ENCODE results near the gene NEB. TPM values are rescaled to one million over a fixed set of nuclear protein-coding genes. Genes with fewer than 3 reads are reported as not detected.

The NEB gene
- total and polyA plus RNA-seq, 9 donors = 673 to 1,381 (median 1,001) TPM

DNA sequence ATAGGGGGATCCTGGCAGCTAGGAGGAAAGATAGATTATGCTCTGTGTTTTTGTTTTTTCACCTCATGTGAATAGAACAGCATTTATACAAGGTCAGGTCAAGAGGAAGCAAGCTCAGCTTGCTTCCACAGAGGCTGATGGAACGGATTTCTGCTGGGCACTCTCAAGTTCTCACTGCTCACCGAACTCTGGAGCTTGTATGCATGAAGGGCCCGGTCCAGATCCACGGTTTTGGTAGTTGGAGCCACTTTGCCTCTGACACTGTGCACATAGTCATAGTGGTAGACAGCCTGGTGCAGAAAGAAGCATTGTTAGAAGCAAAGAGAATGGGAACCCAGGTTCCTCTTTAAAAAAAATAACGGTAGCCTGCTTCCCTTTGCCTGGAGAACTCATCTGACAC is 182.7 kb downstream of the NEB start:
- no peak for DNase-seq
- WGBS (ENCODE audit: insufficient coverage) = 64% methylated on average over 5 of the region's 5 CpGs
- Histone ChIP-seq H3K27me3 (ENCODE audit: control insufficient read depth, insufficient read depth, low read length) (no peaks in the 10 kb centered on the region), H3K9me3 (replicated peaks; ENCODE audit: control insufficient read depth, low read depth, low read length) (no peaks in the 10 kb centered on the region), H3K27ac (ENCODE audit: low read length) (no peak overlapping the region), H3K4me1 (ENCODE audit: control insufficient read depth, insufficient read depth, low read length) (no peaks in the 10 kb centered on the region), H3K36me3 (ENCODE audit: control insufficient read depth, insufficient read depth, low read length) (peaks cover 55% of the 10 kb centered on the region), H3K4me3 (ENCODE audit: low read length) (no peak overlapping the region)

DNA sequence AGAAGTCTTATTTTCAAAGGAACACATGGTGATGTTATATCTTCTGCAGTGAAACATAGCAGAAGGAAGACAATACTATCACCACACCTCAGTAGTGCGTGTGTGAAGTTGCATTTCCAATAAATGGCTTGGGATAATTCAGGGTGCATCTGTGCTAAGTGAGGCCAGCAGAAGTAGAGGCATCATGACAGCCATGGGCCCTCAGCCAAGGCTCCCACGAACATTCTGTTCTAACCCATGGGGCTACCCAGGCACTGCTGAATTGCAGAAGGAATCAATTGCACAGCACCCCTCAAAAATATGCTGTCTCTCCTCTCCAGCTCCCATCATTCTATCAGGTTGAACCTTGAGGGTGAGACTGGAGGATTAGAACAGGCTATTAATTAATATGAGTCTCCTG is 185.1 kb downstream of the NEB start:
- Histone ChIP-seq H3K4me1 (ENCODE audit: control insufficient read depth, insufficient read depth, low read length) (no peaks in the 10 kb centered on the region), H3K4me3 (ENCODE audit: low read length) (no peak overlapping the region), H3K36me3 (ENCODE audit: control insufficient read depth, insufficient read depth, low read length) (peaks cover 69% of the 10 kb centered on the region), H3K27ac (ENCODE audit: low read length) (no peak overlapping the region), H3K27me3 (ENCODE audit: control insufficient read depth, insufficient read depth, low read length) (no peaks in the 10 kb centered on the region), H3K9me3 (replicated peaks; ENCODE audit: control insufficient read depth, low read depth, low read length) (no peaks in the 10 kb centered on the region)
- no peak for DNase-seq
- WGBS (ENCODE audit: insufficient coverage) = no CpG with 5 or more reads among the region's 2 CpGs

- no peaks in the 10 kb centered on the region for H3K9me3 ChIP-seq (replicated peaks; ENCODE audit: control insufficient read depth, low read depth, low read length)
- H3K4me3 ChIP-seq (ENCODE audit: low read length) = no peak overlapping the region
- H3K27me3 ChIP-seq (ENCODE audit: control insufficient read depth, insufficient read depth, low read length) = no peaks in the 10 kb centered on the region
- H3K4me1 ChIP-seq (ENCODE audit: control insufficient read depth, insufficient read depth, low read length) = no peaks in the 10 kb centered on the region
- WGBS (ENCODE audit: insufficient coverage) = 56% methylated on average over 5 of the region's 5 CpGs
- peak; percentile 42 for DNase-seq
- no peak overlapping the region for H3K27ac ChIP-seq (ENCODE audit: low read length)
- H3K36me3 ChIP-seq (ENCODE audit: control insufficient read depth, insufficient read depth, low read length) = peaks cover 64% of the 10 kb centered on the region
These were observed 189.8 kb downstream of the NEB start for GRCh38 chr2:151544449-151544848.

- Histone ChIP-seq H3K4me1 (ENCODE audit: control insufficient read depth, insufficient read depth, low read length) (no peaks in the 10 kb centered on the region), H3K9me3 (replicated peaks; ENCODE audit: control insufficient read depth, low read depth, low read length) (no peaks in the 10 kb centered on the region), H3K27me3 (ENCODE audit: control insufficient read depth, insufficient read depth, low read length) (no peaks in the 10 kb centered on the region), H3K27ac (ENCODE audit: low read length) (no peak overlapping the region), H3K4me3 (ENCODE audit: low read length) (no peak overlapping the region), H3K36me3 (ENCODE audit: control insufficient read depth, insufficient read depth, low read length) (peaks cover 61% of the 10 kb centered on the region)
- WGBS (ENCODE audit: insufficient coverage) = 59% methylated on average over 2 of the region's 3 CpGs
- DNase-seq = peak; percentile 76
These were observed 190.4 kb downstream of the NEB start for GRCh38 chr2:151543876-151544275.

- Histone ChIP-seq H3K27ac (ENCODE audit: low read length) (no peak overlapping the region), H3K27me3 (ENCODE audit: control insufficient read depth, insufficient read depth, low read length) (no peaks in the 10 kb centered on the region), H3K9me3 (replicated peaks; ENCODE audit: control insufficient read depth, low read depth, low read length) (no peaks in the 10 kb centered on the region), H3K4me3 (ENCODE audit: low read length) (no peak overlapping the region), H3K36me3 (ENCODE audit: control insufficient read depth, insufficient read depth, low read length) (peaks cover 31% of the 10 kb centered on the region), H3K4me1 (ENCODE audit: control insufficient read depth, insufficient read depth, low read length) (no peaks in the 10 kb centered on the region)
- no peak for DNase-seq
- 92% methylated on average over 7 of the region's 7 CpGs for WGBS (ENCODE audit: insufficient coverage)
These were observed 200.3 kb downstream of the NEB start for GRCh38 chr2:151534001-151534400.

- peaks cover 39% of the 10 kb centered on the region for H3K36me3 ChIP-seq (ENCODE audit: control insufficient read depth, insufficient read depth, low read length)
- WGBS (ENCODE audit: insufficient coverage) = 87% methylated on average over 2 of the region's 3 CpGs
- no peak overlapping the region for H3K4me3 ChIP-seq (ENCODE audit: low read length)
- H3K27me3 ChIP-seq (ENCODE audit: control insufficient read depth, insufficient read depth, low read length) = no peaks in the 10 kb centered on the region
- no peak for DNase-seq
- no peak overlapping the region for H3K27ac ChIP-seq (ENCODE audit: low read length)
- no peaks in the 10 kb centered on the region for H3K9me3 ChIP-seq (replicated peaks; ENCODE audit: control insufficient read depth, low read depth, low read length)
- no peaks in the 10 kb centered on the region for H3K4me1 ChIP-seq (ENCODE audit: control insufficient read depth, insufficient read depth, low read length)
These were observed 201.1 kb downstream of the NEB start for GRCh38 chr2:151533127-151533526.

GRCh38 chr2:151526572-151527090 is 207.6 kb downstream of the NEB start:
- no peak overlapping the region for H3K4me3 ChIP-seq (ENCODE audit: low read length)
- WGBS (ENCODE audit: insufficient coverage) = 97% methylated on average over 3 of the region's 6 CpGs
- H3K36me3 ChIP-seq (ENCODE audit: control insufficient read depth, insufficient read depth, low read length) = peaks cover 65% of the 10 kb centered on the region
- no peaks in the 10 kb centered on the region for H3K4me1 ChIP-seq (ENCODE audit: control insufficient read depth, insufficient read depth, low read length)
- no peak overlapping the region for H3K27ac ChIP-seq (ENCODE audit: low read length)
- no peaks in the 10 kb centered on the region for H3K9me3 ChIP-seq (replicated peaks; ENCODE audit: control insufficient read depth, low read depth, low read length)
- H3K27me3 ChIP-seq (ENCODE audit: control insufficient read depth, insufficient read depth, low read length) = no peaks in the 10 kb centered on the region
- no peak for DNase-seq

DNA sequence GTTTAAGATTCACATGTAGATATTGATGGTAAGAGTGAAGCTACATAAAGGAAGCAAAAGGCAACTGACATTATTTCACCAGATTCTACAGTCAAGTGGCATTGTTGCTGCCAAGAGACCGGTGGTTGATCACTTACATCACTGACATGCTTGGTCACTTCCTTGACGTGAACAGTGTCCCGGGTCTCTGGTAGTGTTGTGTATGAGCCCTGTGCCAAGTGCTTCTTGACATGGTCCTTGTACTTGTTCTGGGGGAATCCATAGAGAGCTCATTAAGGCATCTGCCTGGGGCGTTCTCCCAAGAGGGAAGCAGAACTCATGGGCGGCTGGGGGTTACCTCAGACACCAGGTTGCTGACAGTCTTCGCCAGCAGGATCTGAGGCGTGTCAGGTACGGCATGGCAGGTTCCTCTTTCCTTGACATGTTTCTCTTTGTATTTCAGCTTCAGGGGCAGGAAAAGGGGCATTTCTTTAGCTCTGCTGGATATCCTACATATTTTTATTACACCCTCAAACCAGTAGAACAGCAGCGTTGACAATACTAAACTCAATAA is 208.4 kb downstream of the NEB start:
- DNase-seq = no peak
- no peaks in the 10 kb centered on the region for H3K9me3 ChIP-seq (replicated peaks; ENCODE audit: control insufficient read depth, low read depth, low read length)
- H3K36me3 ChIP-seq (ENCODE audit: control insufficient read depth, insufficient read depth, low read length) = peaks cover 64% of the 10 kb centered on the region
- H3K4me3 ChIP-seq (ENCODE audit: low read length) = no peak overlapping the region
- H3K27me3 ChIP-seq (ENCODE audit: control insufficient read depth, insufficient read depth, low read length) = no peaks in the 10 kb centered on the region
- WGBS (ENCODE audit: insufficient coverage) = 85% methylated on average over 7 of the region's 9 CpGs
- no peak overlapping the region for H3K27ac ChIP-seq (ENCODE audit: low read length)
- no peaks in the 10 kb centered on the region for H3K4me1 ChIP-seq (ENCODE audit: control insufficient read depth, insufficient read depth, low read length)

GRCh38 chr2:151523850-151524249 is 210.4 kb downstream of the NEB start:
- H3K9me3 ChIP-seq (replicated peaks; ENCODE audit: control insufficient read depth, low read depth, low read length) = no peaks in the 10 kb centered on the region
- H3K27ac ChIP-seq (ENCODE audit: low read length) = no peak overlapping the region
- 38% methylated on average over 1 of the region's 3 CpGs for WGBS (ENCODE audit: insufficient coverage)
- peaks cover 53% of the 10 kb centered on the region for H3K36me3 ChIP-seq (ENCODE audit: control insufficient read depth, insufficient read depth, low read length)
- H3K4me1 ChIP-seq (ENCODE audit: control insufficient read depth, insufficient read depth, low read length) = no peaks in the 10 kb centered on the region
- H3K4me3 ChIP-seq (ENCODE audit: low read length) = no peak overlapping the region
- DNase-seq = no peak
- H3K27me3 ChIP-seq (ENCODE audit: control insufficient read depth, insufficient read depth, low read length) = no peaks in the 10 kb centered on the region

DNA sequence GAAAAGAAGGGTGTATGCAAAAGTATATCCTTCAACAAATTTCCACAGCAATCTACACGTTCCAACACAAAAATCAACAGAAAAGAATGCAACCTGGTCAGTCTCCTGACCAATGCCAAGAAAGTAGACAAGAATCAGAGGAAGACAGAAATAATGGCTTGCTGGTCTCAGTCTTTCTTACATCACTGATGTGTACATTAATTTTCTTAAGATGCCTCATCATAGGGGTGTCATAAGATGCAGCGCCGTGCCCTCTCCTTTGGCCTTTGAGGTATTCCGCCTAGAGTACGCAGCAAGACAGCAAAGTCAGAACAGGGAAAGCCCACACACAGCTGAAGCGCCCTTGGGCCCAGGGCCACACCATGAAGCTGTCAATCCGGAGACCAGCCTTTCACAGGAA is 211.7 kb downstream of the NEB start:
- DNase-seq = no peak
- no peaks in the 10 kb centered on the region for H3K9me3 ChIP-seq (replicated peaks; ENCODE audit: control insufficient read depth, low read depth, low read length)
- no peak overlapping the region for H3K4me3 ChIP-seq (ENCODE audit: low read length)
- H3K4me1 ChIP-seq (ENCODE audit: control insufficient read depth, insufficient read depth, low read length) = no peaks in the 10 kb centered on the region
- H3K27me3 ChIP-seq (ENCODE audit: control insufficient read depth, insufficient read depth, low read length) = no peaks in the 10 kb centered on the region
- H3K36me3 ChIP-seq (ENCODE audit: control insufficient read depth, insufficient read depth, low read length) = peaks cover 47% of the 10 kb centered on the region
- WGBS (ENCODE audit: insufficient coverage) = 98% methylated on average over 5 of the region's 7 CpGs
- no peak overlapping the region for H3K27ac ChIP-seq (ENCODE audit: low read length)

- Histone ChIP-seq H3K27ac (ENCODE audit: low read length) (no peak overlapping the region), H3K36me3 (ENCODE audit: control insufficient read depth, insufficient read depth, low read length) (peaks cover 33% of the 10 kb centered on the region), H3K9me3 (replicated peaks; ENCODE audit: control insufficient read depth, low read depth, low read length) (no peaks in the 10 kb centered on the region), H3K4me3 (ENCODE audit: low read length) (no peak overlapping the region), H3K27me3 (ENCODE audit: control insufficient read depth, insufficient read depth, low read length) (no peaks in the 10 kb centered on the region), H3K4me1 (ENCODE audit: control insufficient read depth, insufficient read depth, low read length) (no peaks in the 10 kb centered on the region)
- WGBS (ENCODE audit: insufficient coverage) = no CpG with 5 or more reads among the region's 1 CpG
- no peak for DNase-seq
These were observed 213.3 kb downstream of the NEB start for GRCh38 chr2:151520976-151521375.
